Tibial nerve (tissue), 4 donors: ENCODE data around the gene TMEM132D.

Source experiments
- EP300 ChIP-seq, 2 donors: sonication (generic); formaldehyde crosslinking; IDR thresholded peaks; one replicate each; pipeline ENCODE4 v1.6.1; 2017; ENCODE audit warnings: antibody characterized with exemption in 2 of 2, mild to moderate bottlenecking in 1 of 2
- POLR2A ChIP-seq, 2 donors: fragments of 450-650 bp; IDR thresholded peaks; one replicate each; pipeline ENCODE4 v1.6.1; 2017; ENCODE audit warnings: antibody characterized with exemption in 2 of 2, mild to moderate bottlenecking in 2 of 2, moderate library complexity in 2 of 2
- TF ChIP-seq, protein P1 (sequence below), 5 experiments: fragments of 200-600 bp in 3 of 5; fragments of 450-650 bp in 2 of 5; sonication (generic) in 3 of 5; IDR thresholded peaks; one replicate each; pipeline ENCODE4 v1.5.1; 2016 to 2019; ENCODE audit warnings: antibody characterized with exemption in 5 of 5, mild to moderate bottlenecking in 3 of 5, moderate library complexity in 2 of 5

DNA sequence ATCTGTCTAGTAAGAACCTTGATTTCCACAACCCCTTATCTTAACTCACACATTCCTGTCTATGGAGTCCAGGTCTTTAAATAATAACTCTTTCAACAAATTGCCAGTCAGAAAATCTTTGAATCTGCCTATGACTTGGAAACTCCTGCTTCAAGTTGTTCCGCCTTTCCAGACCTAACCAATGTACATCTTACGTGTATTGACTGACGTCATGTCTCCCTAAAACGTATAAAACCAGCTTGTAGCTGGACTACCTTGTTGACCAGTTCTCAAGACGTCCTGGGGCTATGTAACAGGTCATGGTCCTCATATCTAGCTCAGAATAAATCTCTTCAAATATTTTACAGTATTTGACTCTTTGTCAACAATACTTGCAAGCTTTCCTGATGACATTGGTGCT is 337.0 kb downstream of the TMEM132D start:
- TF ChIP-seq, protein P1, sequence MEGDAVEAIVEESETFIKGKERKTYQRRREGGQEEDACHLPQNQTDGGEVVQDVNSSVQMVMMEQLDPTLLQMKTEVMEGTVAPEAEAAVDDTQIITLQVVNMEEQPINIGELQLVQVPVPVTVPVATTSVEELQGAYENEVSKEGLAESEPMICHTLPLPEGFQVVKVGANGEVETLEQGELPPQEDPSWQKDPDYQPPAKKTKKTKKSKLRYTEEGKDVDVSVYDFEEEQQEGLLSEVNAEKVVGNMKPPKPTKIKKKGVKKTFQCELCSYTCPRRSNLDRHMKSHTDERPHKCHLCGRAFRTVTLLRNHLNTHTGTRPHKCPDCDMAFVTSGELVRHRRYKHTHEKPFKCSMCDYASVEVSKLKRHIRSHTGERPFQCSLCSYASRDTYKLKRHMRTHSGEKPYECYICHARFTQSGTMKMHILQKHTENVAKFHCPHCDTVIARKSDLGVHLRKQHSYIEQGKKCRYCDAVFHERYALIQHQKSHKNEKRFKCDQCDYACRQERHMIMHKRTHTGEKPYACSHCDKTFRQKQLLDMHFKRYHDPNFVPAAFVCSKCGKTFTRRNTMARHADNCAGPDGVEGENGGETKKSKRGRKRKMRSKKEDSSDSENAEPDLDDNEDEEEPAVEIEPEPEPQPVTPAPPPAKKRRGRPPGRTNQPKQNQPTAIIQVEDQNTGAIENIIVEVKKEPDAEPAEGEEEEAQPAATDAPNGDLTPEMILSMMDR (IDR thresholded peaks at IDR 0.05) = no peak
- TF ChIP-seq EP300 (IDR thresholded peaks at IDR 0.05) = no peak
- TF ChIP-seq POLR2A (IDR thresholded peaks at IDR 0.05) = no peak
